CD14-positive monocyte (primary cell): ENCODE measurements around the gene PSENEN. TPM values are rescaled to one million over a fixed set of nuclear protein-coding genes. Genes with fewer than 3 reads are reported as not detected.

Experiments
- DNase-seq, 3 donors: peaks; one replicate each; pipeline ENCODE4 v3.0.0-alpha.2; 2011 to 2022
- H2AFZ ChIP-seq: 2 replicates; pipeline ENCODE4 v1.6.0; 2012; ENCODE audit warnings: mild to moderate bottlenecking, low read depth, low read length, inconsistent platforms; ENCODE audit not compliant: insufficient read depth, poor library complexity, severe bottlenecking
- H3K27ac ChIP-seq, 2 donors: 1 replicate in 1 of 2; 2 replicates in 1 of 2; pipeline ENCODE4 v1.5.1; 2012 to 2013; ENCODE audit warnings: low read length in 2 of 2, control low read depth in 1 of 2, inconsistent platforms in 1 of 2, low read depth in 1 of 2, mild to moderate bottlenecking in 1 of 2
- H3K27me3 ChIP-seq, 2 donors: one replicate each; pipeline versions ENCODE4 v1.6.0 to v1.6.1; 2011 to 2013; ENCODE audit warnings: low read length in 2 of 2; ENCODE audit not compliant: control insufficient read depth in 2 of 2, insufficient read depth in 2 of 2
- H3K36me3 ChIP-seq, 2 donors: replicated peaks in 1 of 2; 1 replicate in 1 of 2; 2 replicates in 1 of 2; pipeline versions ENCODE4 v1.5.1 to v1.6.1; 2012 to 2013; ENCODE audit warnings: low read length in 2 of 2, control low read depth in 1 of 2, inconsistent platforms in 1 of 2, mild to moderate bottlenecking in 1 of 2; ENCODE audit not compliant: insufficient read depth in 2 of 2, control insufficient read depth in 1 of 2
- H3K4me1 ChIP-seq, 2 donors: 1 replicate in 1 of 2; 2 replicates in 1 of 2; pipeline versions ENCODE4 v1.5.1 to v1.6.1; 2012 to 2013; ENCODE audit warnings: low read length in 2 of 2, control low read depth in 1 of 2, inconsistent platforms in 1 of 2, mild to moderate bottlenecking in 1 of 2, moderate library complexity in 1 of 2; ENCODE audit not compliant: insufficient read depth in 2 of 2, control insufficient read depth in 1 of 2
- H3K4me2 ChIP-seq: replicated peaks from 2 replicates; pipeline ENCODE3; 2012; ENCODE audit warnings: low read length, moderate library complexity, mild to moderate bottlenecking; ENCODE audit not compliant: poor library complexity, severe bottlenecking; ENCODE audit errors: extremely low read depth
- H3K4me3 ChIP-seq, 3 experiments: fragments of 200-600 bp in 1 of 3; sonication (generic) in 1 of 3; replicated peaks in 1 of 3; 1 replicate in 2 of 3; 2 replicates in 1 of 3; pipeline ENCODE4 v1.5.1; 2011 to 2013; ENCODE audit warnings: low read length in 3 of 3, mild to moderate bottlenecking in 3 of 3, control low read depth in 2 of 3, low read depth in 2 of 3, inconsistent platforms in 1 of 3, moderate library complexity in 1 of 3
- H3K79me2 ChIP-seq: 2 replicates; pipeline ENCODE4 v1.6.0; 2012; ENCODE audit warnings: mild to moderate bottlenecking, control low read depth, inconsistent platforms, low read length, moderate library complexity; ENCODE audit not compliant: insufficient read depth
- H3K9ac ChIP-seq: 2 replicates; pipeline ENCODE4 v1.6.0; 2017; ENCODE audit warnings: low read length, mild to moderate bottlenecking; ENCODE audit not compliant: insufficient read depth, poor library complexity, severe bottlenecking
- H3K9me3 ChIP-seq, 2 donors: replicated peaks in 1 of 2; 1 replicate in 1 of 2; 2 replicates in 1 of 2; pipeline versions ENCODE4 v1.5.1 to v1.6.1; 2012 to 2013; ENCODE audit warnings: low read length in 2 of 2, control low read depth in 1 of 2; ENCODE audit not compliant: control insufficient read depth in 1 of 2, insufficient read depth in 1 of 2
- H4K20me1 ChIP-seq: 2 replicates; pipeline ENCODE4 v1.6.0; 2012; ENCODE audit warnings: mild to moderate bottlenecking, low read length, control low read depth, moderate library complexity; ENCODE audit not compliant: insufficient read depth
- H3K27ac Mint-ChIP-seq, 7 donors: one replicate each; pipeline ENCODE4 v1.8.0; 2020; ENCODE audit warnings: mild to moderate bottlenecking in 7 of 7, mixed read lengths in 7 of 7, moderate library complexity in 6 of 7, inconsistent platforms in 2 of 7
- H3K27me3 Mint-ChIP-seq, 3 donors: one replicate each; pipeline ENCODE4 v1.8.0; 2021 to 2022; ENCODE audit warnings: low read depth in 3 of 3, mild to moderate bottlenecking in 3 of 3, mixed read lengths in 3 of 3, moderate library complexity in 3 of 3, inconsistent platforms in 1 of 3
- H3K36me3 Mint-ChIP-seq, 2 donors: one replicate each; pipeline ENCODE4 v1.8.0; 2020; ENCODE audit warnings: mixed read lengths in 2 of 2, inconsistent platforms in 1 of 2, mild to moderate bottlenecking in 1 of 2
- H3K4me1 Mint-ChIP-seq: one replicate; pipeline ENCODE4 v1.8.0; 2020; ENCODE audit warnings: mild to moderate bottlenecking, mixed read lengths
- H3K4me3 Mint-ChIP-seq, 2 donors: one replicate each; pipeline ENCODE4 v1.8.0; 2020; ENCODE audit warnings: mild to moderate bottlenecking in 2 of 2, mixed read lengths in 2 of 2, moderate library complexity in 1 of 2
- H3K9me3 Mint-ChIP-seq, 7 donors: one replicate each; pipeline ENCODE4 v1.8.0; 2020 to 2022; ENCODE audit warnings: mixed read lengths in 7 of 7, mild to moderate bottlenecking in 6 of 7, moderate library complexity in 6 of 7, inconsistent platforms in 2 of 7
- WGBS: methylation state at CpG from one replicate; pipeline ENCODE4 v1.1.5; 2013; ENCODE audit warnings: missing lambda C conversion rate; ENCODE audit not compliant: insufficient coverage; 5-methylcytosine and 5-hydroxymethylcytosine counted together
- intact Hi-C, 2 donors: fragments of 100-400 bp; cut with micrococcal nuclease; formaldehyde crosslinking; loops; one replicate each; pipeline versions ENCODE4 v1.15.0 to v1.15.1; 2023
- polyA plus RNA-seq, 3 donors: library from polyadenylated mRNA; depleted of rRNA in 1 of 3; unstranded in 2 of 3; stranded (reverse) in 1 of 3; fragments of 300-500 nt in 2 of 3; fragments of >200 nt in 1 of 3; fragmentation: Illumina TruSeq in 2 of 3; gene quantifications; 1 replicate in 2 of 3; 2 replicates in 1 of 3; pipeline ENCODE4 v1.2.3, GENCODE V29; 2012 to 2021
- TF ChIP-seq, protein P1 (sequence below): fragments of 200-600 bp; IDR thresholded peaks from one replicate; pipeline ENCODE4 v1.8.0; 2022; ENCODE audit warnings: antibody characterized with exemption, mild to moderate bottlenecking

The PSENEN gene
- polyA plus RNA-seq, 3 donors, result 29.7 to 149 (median 129) TPM

DNA sequence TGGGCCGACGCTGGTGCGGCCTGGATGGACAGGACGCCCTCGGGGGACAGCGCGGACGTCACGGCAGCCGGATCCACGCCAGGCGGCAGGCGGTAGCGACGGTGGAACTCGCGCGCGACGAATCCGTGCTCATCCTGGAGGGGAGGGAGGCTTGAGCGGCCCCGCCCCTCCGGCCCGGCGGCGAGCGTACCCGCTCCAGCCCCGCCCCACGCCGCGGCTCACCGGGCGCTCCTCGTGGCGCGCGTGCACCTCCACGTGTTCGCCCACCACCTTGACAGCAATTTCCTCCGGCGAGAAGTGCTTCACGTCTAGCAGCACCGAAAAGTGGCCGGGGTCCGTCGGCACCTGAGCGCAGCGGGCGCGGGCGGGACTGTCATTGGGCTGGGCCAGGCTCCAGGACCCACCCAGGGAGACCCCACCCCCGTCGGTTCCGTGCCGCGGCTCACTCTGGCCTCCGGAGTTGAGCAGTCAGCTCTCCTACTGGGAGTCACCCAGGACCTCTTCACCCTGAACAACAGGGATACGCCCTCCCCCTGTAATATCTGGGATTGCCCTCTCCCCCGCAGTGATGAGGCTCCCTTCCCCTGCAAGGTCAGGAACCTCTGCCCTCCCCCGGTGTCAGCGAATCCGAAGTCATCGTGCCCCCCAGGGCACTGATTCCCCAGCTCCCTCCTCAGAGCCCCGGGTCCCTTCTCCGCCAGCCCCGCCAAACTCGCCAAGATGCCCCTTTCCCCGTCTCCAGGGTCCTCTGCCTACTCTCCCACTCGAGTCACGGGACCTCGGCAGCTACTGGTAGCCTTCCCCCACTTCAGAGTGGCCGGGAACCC, 10.3 kb downstream of the PSENEN start:
- Histone ChIP-seq H3K9ac (no peak overlapping the region), H3K9me3 (no peaks in the 10 kb centered on the region), H3K27ac (no peak overlapping the region), H3K4me3 (peak overlapping the region in 1 of 3 experiments; percentile 100), H3K27me3 (peaks cover 9 to 21% of the 10 kb centered on the region in 2 donors), H3K36me3 (peaks cover 26 to 36% of the 10 kb centered on the region in 2 donors), H3K4me2 (peak overlapping the region; percentile 93), H2AFZ (no peak overlapping the region), H3K4me1 (peaks cover 29 to 41% of the 10 kb centered on the region in 2 donors), H3K79me2 (peaks cover 12% of the 10 kb centered on the region), H4K20me1 (peaks cover 12% of the 10 kb centered on the region)
- peak overlapping the region; percentile 56 to 88 for H3K4me3 Mint-ChIP-seq
- peaks cover 18 to 30% (median 25%) of the 10 kb centered on the region in 3 donors for H3K27me3 Mint-ChIP-seq
- peak in 1 of 3 donors; percentile 13 for DNase-seq
- H3K4me1 Mint-ChIP-seq, result peaks cover 32% of the 10 kb centered on the region
- TF ChIP-seq, protein P1, sequence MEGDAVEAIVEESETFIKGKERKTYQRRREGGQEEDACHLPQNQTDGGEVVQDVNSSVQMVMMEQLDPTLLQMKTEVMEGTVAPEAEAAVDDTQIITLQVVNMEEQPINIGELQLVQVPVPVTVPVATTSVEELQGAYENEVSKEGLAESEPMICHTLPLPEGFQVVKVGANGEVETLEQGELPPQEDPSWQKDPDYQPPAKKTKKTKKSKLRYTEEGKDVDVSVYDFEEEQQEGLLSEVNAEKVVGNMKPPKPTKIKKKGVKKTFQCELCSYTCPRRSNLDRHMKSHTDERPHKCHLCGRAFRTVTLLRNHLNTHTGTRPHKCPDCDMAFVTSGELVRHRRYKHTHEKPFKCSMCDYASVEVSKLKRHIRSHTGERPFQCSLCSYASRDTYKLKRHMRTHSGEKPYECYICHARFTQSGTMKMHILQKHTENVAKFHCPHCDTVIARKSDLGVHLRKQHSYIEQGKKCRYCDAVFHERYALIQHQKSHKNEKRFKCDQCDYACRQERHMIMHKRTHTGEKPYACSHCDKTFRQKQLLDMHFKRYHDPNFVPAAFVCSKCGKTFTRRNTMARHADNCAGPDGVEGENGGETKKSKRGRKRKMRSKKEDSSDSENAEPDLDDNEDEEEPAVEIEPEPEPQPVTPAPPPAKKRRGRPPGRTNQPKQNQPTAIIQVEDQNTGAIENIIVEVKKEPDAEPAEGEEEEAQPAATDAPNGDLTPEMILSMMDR, result no peak
- 24% methylated on average over 67 of the region's 74 CpGs for WGBS
- H3K27ac Mint-ChIP-seq, result no peak overlapping the region
- H3K36me3 Mint-ChIP-seq, result peaks cover 35 to 46% of the 10 kb centered on the region in 2 donors
- intact Hi-C loops, result loop anchor here in 1 of 2 donors (5.0 to 10.0 kb wide), 2 partner anchors 257 to 359 kb away; partner anchors contain the start of genes ALKBH6, OVOL3, POLR2I and TBCB
- H3K9me3 Mint-ChIP-seq, result peaks cover 0 to 8% (median 3%) of the 10 kb centered on the region in 7 donors

DNA sequence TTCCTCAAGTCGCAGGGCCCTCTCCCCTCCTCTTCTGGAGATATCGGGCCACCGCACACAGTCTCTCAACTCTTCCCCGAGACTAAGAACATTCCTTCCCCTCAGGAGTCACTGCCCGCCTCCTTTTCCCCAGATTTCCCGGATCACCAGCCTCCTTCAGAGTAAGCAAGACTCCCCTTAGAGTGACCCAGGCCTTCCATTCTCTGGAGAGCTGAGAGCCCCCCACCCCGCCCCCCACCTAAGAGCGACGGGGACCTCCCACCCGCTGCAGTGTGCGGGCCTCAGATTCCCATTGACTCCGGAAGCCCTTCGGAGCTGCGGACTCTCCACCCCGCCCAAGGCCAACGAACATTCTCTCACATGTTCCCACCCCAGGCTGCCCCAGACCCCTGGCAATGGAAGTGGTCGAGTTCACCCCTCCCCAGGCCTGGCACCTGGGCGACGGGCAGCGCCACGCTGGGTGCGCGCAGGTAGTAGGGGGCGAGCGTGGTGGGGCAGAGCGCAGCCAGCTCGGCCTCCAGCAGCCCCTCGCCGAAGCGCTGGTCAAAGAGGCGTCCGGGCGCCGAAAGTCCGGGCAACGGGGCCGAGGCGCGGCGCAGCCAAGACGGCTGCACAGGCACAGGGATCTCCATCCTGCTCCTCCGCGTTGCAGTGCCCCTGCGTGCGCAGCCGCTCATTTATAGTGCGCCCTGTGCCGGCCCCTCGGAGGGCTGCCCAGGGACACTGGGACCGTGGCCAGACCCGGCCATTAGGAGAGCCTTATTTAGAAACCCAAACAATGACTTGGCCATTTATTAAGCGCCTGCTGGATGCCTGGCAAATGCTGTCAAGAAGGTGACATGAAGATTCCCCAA, 11.2 kb downstream of the PSENEN start, which contains the start of gene HSPB6:
Gene HSPB6, minus strand, starts transcription at position 653 of the 854 bp plus-strand sequence. Its CDS starts 21 bp downstream, at position 632.
- Histone ChIP-seq H3K27ac (peak within 1 kb of the TSS in 1 of 2 donors; percentile 95), H3K79me2 (peaks cover 12% of the 10 kb centered on the region), H3K4me2 (peak within 1 kb of the TSS; percentile 93), H4K20me1 (peaks cover 12% of the 10 kb centered on the region), H3K27me3 (peaks cover 9 to 21% of the 10 kb centered on the region in 2 donors), H3K4me1 (peaks cover 29 to 41% of the 10 kb centered on the region in 2 donors), H2AFZ (peak within 1 kb of the TSS; percentile 98), H3K9ac (peak within 1 kb of the TSS; percentile 91), H3K36me3 (peaks cover 32 to 40% of the 10 kb centered on the region in 2 donors), H3K9me3 (no peaks in the 10 kb centered on the region), H3K4me3 (peak within 1 kb of the TSS; percentile 38 to 100 (median 96))
- TF ChIP-seq, protein P1, result no peak
- peaks cover 36 to 46% of the 10 kb centered on the region in 2 donors for H3K36me3 Mint-ChIP-seq
- peak within 1 kb of the TSS; percentile 93 to 94 for H3K4me3 Mint-ChIP-seq
- WGBS, result 2% methylated on average over 41 of the region's 52 CpGs
- intact Hi-C loops, result loop anchor here in 1 of 2 donors (5.0 to 10.0 kb wide), 2 partner anchors 256 to 358 kb away; partner anchors contain the start of genes ALKBH6, OVOL3, POLR2I and TBCB
- peaks cover 18 to 30% (median 25%) of the 10 kb centered on the region in 3 donors for H3K27me3 Mint-ChIP-seq
- peak within 1 kb of the TSS; percentile 76 to 96 (median 93) for H3K27ac Mint-ChIP-seq
- peaks cover 0 to 8% (median 3%) of the 10 kb centered on the region in 7 donors for H3K9me3 Mint-ChIP-seq
- DNase-seq, result no peak
- peaks cover 32% of the 10 kb centered on the region for H3K4me1 Mint-ChIP-seq
